Mesothelial cell of epicardium (in vitro differentiated cells): ENCODE measurements around the gene MAPK11. TPM values are rescaled to one million over a fixed set of nuclear protein-coding genes. Genes with fewer than 3 reads are reported as not detected.

ENCODE experiments used
- DNase-seq, 2 experiments: peaks; one replicate each; pipeline ENCODE4 v3.0.0; 2021; ENCODE audit warnings: low spot score in 2 of 2; ENCODE audit not compliant: unreplicated experiment in 2 of 2
- H3K27ac Mint-ChIP-seq: 2 replicates; pipeline ENCODE4 v1.8.0; 2021; ENCODE audit warnings: mixed read lengths
- H3K27me3 Mint-ChIP-seq: 2 replicates; pipeline ENCODE4 v1.8.0; 2021; ENCODE audit warnings: low read depth, mixed read lengths
- H3K36me3 Mint-ChIP-seq: 2 replicates; pipeline ENCODE4 v1.8.0; 2021; ENCODE audit warnings: mixed read lengths
- H3K4me1 Mint-ChIP-seq: 2 replicates; pipeline ENCODE4 v1.8.0; 2021; ENCODE audit warnings: mixed read lengths
- H3K4me3 Mint-ChIP-seq: 2 replicates; pipeline ENCODE4 v1.8.0; 2021; ENCODE audit warnings: mild to moderate bottlenecking, moderate library complexity, mixed read lengths
- H3K9me3 Mint-ChIP-seq: 2 replicates; pipeline ENCODE4 v1.8.0; 2021; ENCODE audit warnings: mixed read lengths
- CTCF ChIP-seq: fragments of 200-600 bp; sonication (generic); IDR thresholded peaks from one replicate; pipeline ENCODE4 v1.5.0; 2021; ENCODE audit warnings: antibody characterized with exemption; ENCODE audit not compliant: unreplicated experiment
- total RNA-seq: library from RNA; stranded (reverse); gene quantifications from 3 replicates; pipeline ENCODE4 v1.2.1, GENCODE V29; 2021

MAPK11 gene
- total RNA-seq, 1 donor from 2014 or later: 8.3 TPM

GRCh38 chr22:50216684-50217520 lies 53.3 kb downstream of the MAPK11 start:
- H3K9me3 Mint-ChIP-seq: no peaks in the 10 kb centered on the region
- H3K27ac Mint-ChIP-seq: no peak overlapping the region
- no peaks in the 10 kb centered on the region for H3K27me3 Mint-ChIP-seq
- no peaks in the 10 kb centered on the region for H3K4me1 Mint-ChIP-seq
- no peak for DNase-seq
- no peak for TF ChIP-seq CTCF
- H3K4me3 Mint-ChIP-seq: no peak overlapping the region
- H3K36me3 Mint-ChIP-seq: peaks cover 32% of the 10 kb centered on the region

- Mint-ChIP-seq H3K27ac (no peak overlapping the region), H3K4me3 (no peak overlapping the region), H3K4me1 (no peaks in the 10 kb centered on the region), H3K36me3 (peaks cover 35% of the 10 kb centered on the region), H3K9me3 (no peaks in the 10 kb centered on the region), H3K27me3 (no peaks in the 10 kb centered on the region)
- TF ChIP-seq CTCF: no peak
- DNase-seq: no peak
Observed at GRCh38 chr22:50216055-50216683, 54.0 kb downstream of the MAPK11 start.

- TF ChIP-seq CTCF: no peak
- DNase-seq: no peak
- H3K4me3 Mint-ChIP-seq: no peak overlapping the region
- no peaks in the 10 kb centered on the region for H3K27me3 Mint-ChIP-seq
- H3K36me3 Mint-ChIP-seq: peaks cover 37% of the 10 kb centered on the region
- H3K4me1 Mint-ChIP-seq: no peaks in the 10 kb centered on the region
- no peak overlapping the region for H3K27ac Mint-ChIP-seq
- no peaks in the 10 kb centered on the region for H3K9me3 Mint-ChIP-seq
Observed at GRCh38 chr22:50215297-50216054, 54.7 kb downstream of the MAPK11 start.

Other genes with a start within 250 kb of the MAPK11 start
- gene TTLL8, start 212.1 kb downstream of the MAPK11 start, total RNA-seq: 0.11 to 0.44 TPM (median 0.13 TPM) in 3 replicates
- 1.8 to 2.1 TPM (median 2.0 TPM) in 3 replicates for gene MLC1, start 185.0 kb downstream of the MAPK11 start, total RNA-seq
- gene MOV10L1, start 180.4 kb downstream of the MAPK11 start, total RNA-seq: 1.7 to 3.5 TPM (median 2.8 TPM) in 3 replicates
- 6.0 to 7.0 TPM (median 6.4 TPM) in 3 replicates for gene PANX2, start 99.6 kb downstream of the MAPK11 start, total RNA-seq
- 44.3 to 44.6 TPM (median 44.4 TPM) in 3 replicates for gene TRABD, start 84.5 kb downstream of the MAPK11 start, total RNA-seq
- 25.5 to 28.3 TPM (median 26.9 TPM) in 3 replicates for gene SELENOO, start 69.4 kb downstream of the MAPK11 start, total RNA-seq
- gene TUBGCP6, start 25.4 kb downstream of the MAPK11 start, total RNA-seq: 64.1 to 65.9 TPM (median 65.3 TPM) in 3 replicates
- 77.6 to 81.3 TPM (median 79.5 TPM) in 3 replicates for gene HDAC10, start 19.1 kb downstream of the MAPK11 start, total RNA-seq
- gene MAPK12, start 8.7 kb downstream of the MAPK11 start, total RNA-seq: 55.6 to 63.3 TPM (median 57.2 TPM) in 3 replicates
- 467 to 493 TPM (median 468 TPM) in 3 replicates for gene PLXNB2, start 37.3 kb upstream of the MAPK11 start, total RNA-seq
- gene DENND6B, start 56.6 kb upstream of the MAPK11 start, total RNA-seq: 19.0 to 20.7 TPM (median 19.2 TPM) in 3 replicates
- gene PPP6R2, start 72.9 kb upstream of the MAPK11 start, total RNA-seq: 79.4 to 83.7 TPM (median 80.1 TPM) in 3 replicates
- 95.8 to 106 TPM (median 105 TPM) in 3 replicates for gene SBF1, start 204.7 kb upstream of the MAPK11 start, total RNA-seq
- 1.4 to 2.0 TPM (median 1.5 TPM) in 3 replicates for gene ADM2, start 211.2 kb upstream of the MAPK11 start, total RNA-seq
- gene MIOX, start 216.5 kb upstream of the MAPK11 start, total RNA-seq: 0.34 to 0.66 TPM in 2 of 3 replicates, not detected in the other
- 65.2 to 66.2 TPM (median 65.2 TPM) in 3 replicates for gene LMF2, start 237.3 kb upstream of the MAPK11 start, total RNA-seq
- gene NCAPH2, start 237.8 kb upstream of the MAPK11 start, total RNA-seq: 57.9 to 63.1 TPM (median 60.3 TPM) in 3 replicates